GM12874 (cell line): Measurements from ENCODE around the gene THADA.

Experiments used
- CTCF ChIP-seq: IDR thresholded peaks from 2 replicates; pipeline ENCODE4 v1.5.1; 2011; ENCODE audit warnings: low read depth, mild to moderate bottlenecking, control low read depth, low read length, moderate library complexity; ENCODE audit not compliant: insufficient read depth

The THADA gene

GRCh38 chr2:43459446-43460173 is 136.2 kb downstream of the THADA start:
- no peak for TF ChIP-seq CTCF

GRCh38 chr2:43458014-43458628 is 137.7 kb downstream of the THADA start:
- TF ChIP-seq CTCF: no peak

GRCh38 chr2:43455731-43456642 is 139.9 kb downstream of the THADA start:
- 0 out of 2 replicates have a peak, but pooled peaks have one; percentile 8 for TF ChIP-seq CTCF

- TF ChIP-seq CTCF: no peak
These were observed 140.5 kb downstream of the THADA start for GRCh38 chr2:43455296-43455695.

GRCh38 chr2:43454791-43455190 is 141.0 kb downstream of the THADA start:
- no peak for TF ChIP-seq CTCF

GRCh38 chr2:43453179-43454170 is 142.4 kb downstream of the THADA start:
- TF ChIP-seq CTCF: no peak
